22Rv1 (cell line): ENCODE measurements around the gene ZNF799.
"Not testable (repeated sequence)": the region's sequence is repeated elsewhere in the genome, so short reads cannot be mapped to it uniquely, and the experiment has no call there.

ENCODE experiments used
- H3K27ac ChIP-seq: fragments of 450-650 bp; 2 replicates; pipeline ENCODE4 v1.5.1; 2017
- ZFX ChIP-seq: fragments of 450-650 bp; IDR thresholded peaks from 2 replicates; pipeline ENCODE4 v1.6.1; 2017; ENCODE audit warnings: antibody characterized with exemption, borderline replicate concordance
- TF ChIP-seq, protein P1 (sequence below): fragments of 450-650 bp; IDR thresholded peaks from 2 replicates; pipeline ENCODE4 v1.5.1; 2017; ENCODE audit warnings: mild to moderate bottlenecking

The ZNF799 gene

DNA sequence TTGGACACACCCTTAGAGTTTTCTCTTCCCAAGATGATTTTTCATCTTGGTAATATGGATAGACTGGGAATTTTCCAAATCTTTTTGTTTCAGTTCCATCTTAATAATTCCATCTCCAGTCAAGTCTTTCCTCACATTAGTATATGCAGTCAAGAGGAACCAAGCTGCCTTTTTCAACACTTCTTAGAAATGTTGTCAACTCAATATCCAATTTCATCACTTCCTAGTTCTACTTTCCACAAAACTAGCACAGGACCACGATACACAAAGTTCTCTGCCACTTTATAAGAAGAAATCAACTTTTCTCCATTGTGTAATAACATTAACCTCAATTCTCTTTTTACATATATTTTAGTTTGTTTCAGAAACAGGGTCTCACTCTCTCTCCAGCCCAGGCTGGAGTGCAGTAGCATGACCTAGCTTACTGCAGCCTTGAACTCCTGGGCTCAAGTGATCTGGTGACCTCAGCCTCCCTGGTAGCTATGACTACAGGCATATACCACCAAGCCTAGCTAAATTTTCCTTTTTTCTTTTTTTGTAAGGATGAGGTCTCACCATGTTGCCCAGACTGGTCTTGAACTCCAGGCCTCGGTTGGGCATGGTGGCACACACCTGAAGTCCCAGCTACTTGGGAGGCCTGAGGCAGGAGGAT, 24.3 kb upstream of the ZNF799 start:
- TF ChIP-seq, protein P1, sequence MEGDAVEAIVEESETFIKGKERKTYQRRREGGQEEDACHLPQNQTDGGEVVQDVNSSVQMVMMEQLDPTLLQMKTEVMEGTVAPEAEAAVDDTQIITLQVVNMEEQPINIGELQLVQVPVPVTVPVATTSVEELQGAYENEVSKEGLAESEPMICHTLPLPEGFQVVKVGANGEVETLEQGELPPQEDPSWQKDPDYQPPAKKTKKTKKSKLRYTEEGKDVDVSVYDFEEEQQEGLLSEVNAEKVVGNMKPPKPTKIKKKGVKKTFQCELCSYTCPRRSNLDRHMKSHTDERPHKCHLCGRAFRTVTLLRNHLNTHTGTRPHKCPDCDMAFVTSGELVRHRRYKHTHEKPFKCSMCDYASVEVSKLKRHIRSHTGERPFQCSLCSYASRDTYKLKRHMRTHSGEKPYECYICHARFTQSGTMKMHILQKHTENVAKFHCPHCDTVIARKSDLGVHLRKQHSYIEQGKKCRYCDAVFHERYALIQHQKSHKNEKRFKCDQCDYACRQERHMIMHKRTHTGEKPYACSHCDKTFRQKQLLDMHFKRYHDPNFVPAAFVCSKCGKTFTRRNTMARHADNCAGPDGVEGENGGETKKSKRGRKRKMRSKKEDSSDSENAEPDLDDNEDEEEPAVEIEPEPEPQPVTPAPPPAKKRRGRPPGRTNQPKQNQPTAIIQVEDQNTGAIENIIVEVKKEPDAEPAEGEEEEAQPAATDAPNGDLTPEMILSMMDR: no peak
- no peak for TF ChIP-seq ZFX
- no peak overlapping the region for H3K27ac ChIP-seq

DNA sequence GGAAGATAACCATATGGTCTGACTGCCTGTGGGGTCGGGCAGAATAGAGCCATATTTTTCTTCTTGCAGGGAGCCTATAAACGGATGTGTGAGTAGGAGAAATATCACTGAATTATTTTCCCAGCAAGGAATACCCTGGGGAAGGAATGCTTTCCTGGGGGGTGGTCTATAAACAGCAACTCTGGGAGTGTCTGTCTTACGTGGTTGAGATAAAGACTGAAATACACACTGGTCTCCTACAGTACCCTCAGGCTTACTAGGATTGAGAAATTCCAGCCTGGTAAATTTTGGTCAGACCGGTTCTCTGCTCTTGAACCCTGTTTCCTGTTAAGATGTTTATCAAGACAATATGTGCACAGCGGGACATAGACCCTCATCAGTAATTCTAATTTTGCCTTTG, 16.2 kb upstream of the ZNF799 start:
- H3K27ac ChIP-seq: not testable (repeated sequence)

DNA sequence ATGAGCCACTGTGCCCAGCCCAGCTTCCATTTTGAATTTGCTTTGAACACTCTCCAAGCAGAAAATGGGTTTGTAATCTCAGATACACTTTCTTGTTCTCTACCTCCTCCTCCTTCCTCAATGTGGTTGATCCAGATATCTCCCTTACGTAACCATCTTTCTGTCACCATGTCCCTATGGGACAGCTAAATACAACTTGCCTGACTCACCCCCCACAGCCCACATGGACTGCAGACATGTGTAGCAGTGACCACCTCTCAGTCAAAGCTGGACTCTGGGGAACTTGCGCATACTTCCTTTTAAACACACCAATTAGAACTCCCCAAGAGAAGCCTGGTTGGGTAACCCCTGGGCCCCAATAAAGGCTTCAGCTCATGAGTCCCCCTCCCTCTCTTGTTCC, 10.8 kb upstream of the ZNF799 start:
- TF ChIP-seq, protein P1: no peak
- TF ChIP-seq ZFX: no peak
- no peak overlapping the region for H3K27ac ChIP-seq

DNA sequence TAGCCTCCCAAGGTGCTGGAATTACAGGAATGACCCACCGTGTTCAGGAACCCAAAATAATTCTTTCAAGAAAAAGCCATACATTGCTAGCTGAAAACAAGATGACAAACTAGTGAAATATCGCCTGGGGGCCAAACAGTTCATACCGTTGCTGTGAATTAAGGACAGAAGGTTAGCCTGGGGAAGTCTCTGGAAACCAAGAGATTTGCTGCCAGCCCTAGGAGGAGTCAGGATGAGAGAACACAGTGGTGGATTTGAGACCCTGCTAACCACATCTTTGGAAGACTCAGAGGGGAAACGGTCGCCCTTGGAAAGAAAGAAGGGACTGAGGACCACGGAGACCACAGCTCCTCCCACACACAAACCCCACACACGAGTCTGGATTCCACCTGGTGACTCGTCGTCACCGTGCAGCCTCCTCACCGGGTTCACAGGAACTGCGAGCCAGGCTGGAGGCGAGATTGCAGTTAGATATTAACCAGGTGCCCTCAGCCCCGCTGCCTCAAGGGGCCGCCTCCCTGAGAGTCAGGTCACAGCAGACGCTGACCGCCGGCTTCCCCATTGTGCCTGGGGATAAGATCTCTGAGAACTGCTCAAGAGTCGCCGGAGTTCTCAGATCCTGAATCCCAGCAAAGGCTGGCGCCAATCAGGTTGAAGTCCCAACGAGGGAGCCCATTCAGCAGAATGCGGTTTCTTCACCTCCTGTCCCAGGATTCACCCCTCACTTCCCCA, 1.0 kb downstream of the ZNF799 start:
- peak overlapping the region; percentile 95 for H3K27ac ChIP-seq

DNA sequence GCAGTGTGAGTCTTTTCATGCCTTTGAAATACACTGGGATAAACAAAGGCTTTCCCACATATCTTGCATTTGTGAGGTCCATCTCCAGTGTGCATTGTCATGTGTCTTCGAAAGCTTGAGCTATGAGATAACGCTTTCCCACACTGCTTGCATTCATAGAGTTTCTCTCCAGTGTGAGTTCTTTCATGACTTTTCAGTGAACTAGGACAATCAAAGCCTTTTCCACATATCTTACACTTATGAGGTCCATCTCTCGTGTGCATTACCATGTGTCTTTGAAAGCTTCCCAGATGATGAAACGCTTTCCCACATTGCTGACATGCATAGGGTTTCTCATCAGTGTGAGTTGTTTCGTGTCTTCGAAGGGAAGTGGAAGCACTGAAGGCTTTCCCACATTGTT, 9.9 kb downstream of the ZNF799 start:
- H3K27ac ChIP-seq: not testable (repeated sequence)

DNA sequence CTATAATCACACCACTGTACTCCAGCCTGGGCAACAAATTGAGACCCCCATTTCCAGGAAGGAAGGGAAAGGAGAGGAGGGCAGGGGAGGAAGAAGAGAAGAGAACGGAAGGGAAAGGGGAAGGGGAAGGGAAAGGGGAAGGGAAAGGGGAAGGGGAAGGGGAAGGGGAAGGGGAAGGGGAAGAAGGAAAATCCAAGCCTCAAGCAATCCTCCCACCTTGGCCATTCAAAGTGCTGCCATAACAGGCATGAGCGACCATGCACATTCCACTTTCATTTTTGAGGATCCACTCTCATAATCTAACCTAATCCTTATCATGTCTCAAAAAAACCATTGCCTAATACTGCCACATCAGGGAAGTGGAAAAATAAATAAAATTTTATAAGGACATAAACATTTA, 14.7 kb downstream of the ZNF799 start:
- not testable (repeated sequence) for H3K27ac ChIP-seq

DNA sequence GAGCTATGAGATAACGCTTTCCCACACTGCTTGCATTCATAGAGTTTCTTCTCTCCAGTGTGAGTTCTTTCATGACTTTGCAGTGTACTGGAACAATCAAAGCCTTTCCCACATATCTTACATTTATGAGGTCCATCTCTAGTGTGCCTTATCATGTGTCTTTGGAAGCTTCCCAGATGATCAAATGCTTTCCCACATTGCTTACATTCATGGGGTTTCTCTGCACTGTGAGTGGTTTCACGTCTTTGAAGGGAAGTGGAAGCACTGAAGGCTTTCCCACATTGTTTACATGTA, 20.7 kb downstream of the ZNF799 start:
- no peak overlapping the region for H3K27ac ChIP-seq
- no peak for TF ChIP-seq ZFX
- TF ChIP-seq, protein P1: no peak

DNA sequence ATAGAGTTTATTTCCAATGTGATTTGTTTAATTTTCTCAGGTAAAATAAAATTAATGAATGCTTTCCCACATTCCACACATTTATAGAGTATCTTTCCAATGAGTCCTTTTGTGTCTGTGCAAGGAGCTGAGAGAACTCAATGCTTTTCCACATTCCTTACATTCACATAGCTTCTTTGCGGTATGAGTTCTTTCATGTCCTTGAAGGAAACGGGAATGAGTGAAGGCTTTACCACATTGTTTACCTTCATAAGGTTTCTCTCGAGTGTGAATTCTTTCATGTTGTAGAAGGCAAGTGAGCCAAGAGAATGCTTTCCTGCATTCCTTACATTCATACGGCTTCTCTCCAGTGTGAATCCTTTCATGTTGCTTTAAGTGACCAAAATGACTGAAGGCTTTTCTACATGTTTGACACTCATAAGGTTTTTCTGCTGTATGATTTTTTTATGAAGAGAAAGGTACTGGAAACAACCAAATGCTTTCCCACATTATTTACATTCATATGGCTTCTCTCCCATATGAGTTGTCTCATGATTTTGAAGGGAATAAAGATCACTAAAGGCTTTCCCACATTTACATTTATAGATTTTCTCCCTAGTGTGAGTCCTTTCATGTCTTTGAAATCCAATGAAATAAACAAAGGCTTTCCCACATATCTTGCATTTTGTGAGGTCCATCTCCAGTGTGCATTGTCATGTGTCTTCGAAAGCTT, 21.2 kb downstream of the ZNF799 start:
- TF ChIP-seq ZFX: no peak
- H3K27ac ChIP-seq: no peak overlapping the region

DNA sequence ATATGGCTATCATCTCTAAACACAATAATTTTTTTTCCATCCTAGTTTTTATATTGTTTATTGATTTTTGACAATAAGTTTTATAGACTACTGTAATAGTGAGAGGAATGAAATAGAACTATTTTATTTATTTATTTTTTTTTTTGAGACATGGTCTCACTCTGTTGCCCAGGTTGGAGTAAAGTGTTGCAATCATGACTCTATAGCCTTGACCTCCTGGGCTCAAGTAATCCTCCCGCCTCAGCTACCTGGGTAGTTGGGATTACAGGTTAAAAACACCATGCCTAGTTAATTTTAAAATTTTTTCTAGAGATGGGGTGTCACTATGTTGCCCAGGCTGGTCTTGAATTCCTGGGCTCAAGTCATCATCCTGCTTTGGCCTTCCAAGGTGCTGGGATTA, 27.0 kb downstream of the ZNF799 start:
- no peak overlapping the region for H3K27ac ChIP-seq
- TF ChIP-seq, protein P1: no peak
- TF ChIP-seq ZFX: no peak
